Measurements from ENCODE around the gene RBM38. TPM values are rescaled to one million over a fixed set of nuclear protein-coding genes. Genes with fewer than 3 reads are reported as not detected.

RBM38 gene
- total RNA-seq, 1 experiment from 2014 or later = 39.9 TPM

GRCh38 chr20:57458400-57459160 lies 67.4 kb downstream of the RBM38 start:
- BruUV-seq (replicated peaks) = no TSS peak
- no peak for DNase-seq (ENCODE audit: low read depth, low spot score)
- Histone ChIP-seq H3K27ac (ENCODE audit: low read length) (no peak overlapping the region), H3K36me3 (ENCODE audit: control insufficient read depth, insufficient read depth, low read length) (no peaks in the 10 kb centered on the region), H3K4me3 (ENCODE audit: low read depth in 2 of 2, low read length in 2 of 2) (no peak overlapping the region), H3K27me3 (ENCODE audit: control insufficient read depth, insufficient read depth, low read length) (no peaks in the 10 kb centered on the region), H3K4me1 (ENCODE audit: control insufficient read depth, insufficient read depth, low read length) (no peaks in the 10 kb centered on the region), H3K9me3 (ENCODE audit: control insufficient read depth, insufficient read depth, low read depth, low read length) (no peaks in the 10 kb centered on the region)
- ATAC-seq = no peak
- TF ChIP-seq SIN3A (IDR thresholded peaks at IDR 0.05; ENCODE audit: borderline replicate concordance, insufficient read depth, low read depth, low read length) (no peak), CTCF (IDR thresholded peaks at IDR 0.05) (no peak), TCF7L2 (IDR thresholded peaks at IDR 0.05; ENCODE audit: low read depth, low read length) (no peak), POLR2AphosphoS5 (IDR thresholded peaks at IDR 0.05; ENCODE audit: low read depth, low read length) (no peak), REST (IDR thresholded peaks at IDR 0.05; ENCODE audit: insufficient read depth in 1 of 2, low read depth in 2 of 2, low read length in 1 of 2) (no peak)
- intact Hi-C loops (cut with micrococcal nuclease; ENCODE audit: unreplicated experiment) = no loop called here
- CTCF ChIA-PET = no interaction called here
- in situ Hi-C loops (cut with HindIII; ENCODE audit: low pct_unique_long_range_greater_than_20kb, low sequenced_read_pairs) = no loop called here
- POLR2A ChIA-PET = no interaction called here

Other genes with a start within 250 kb of the RBM38 start
- 11.5 TPM for gene BMP7, start 124.8 kb upstream of the RBM38 start, total RNA-seq (2021; ENCODE audit: unreplicated experiment)
- not detected for gene SPO11, start 61.6 kb upstream of the RBM38 start, total RNA-seq (2021; ENCODE audit: unreplicated experiment)
- gene RAE1, start 40.1 kb upstream of the RBM38 start, total RNA-seq (2021; ENCODE audit: unreplicated experiment) = 34.5 TPM
- 0.05 TPM for gene CTCFL, start 133.7 kb downstream of the RBM38 start, total RNA-seq (2021; ENCODE audit: unreplicated experiment)
- 0.21 TPM for gene PCK1, start 169.7 kb downstream of the RBM38 start, total RNA-seq (2021; ENCODE audit: unreplicated experiment)
- not detected for gene ZBP1, start 229.0 kb downstream of the RBM38 start, total RNA-seq (2021; ENCODE audit: unreplicated experiment)

Data from Panc1 (cell line).